Measurements from ENCODE around the gene FBN2. TPM values are rescaled to one million over a fixed set of nuclear protein-coding genes. Genes with fewer than 3 reads are reported as not detected.
"Not testable (repeated sequence)": the region's sequence is repeated elsewhere in the genome, so short reads cannot be mapped to it uniquely, and the experiment has no call there.

Gene FBN2
- total RNA-seq, 1 experiment from 2014 or later = 0.34 TPM

GRCh38 chr5:128457147-128457915 lies 80.7 kb downstream of the FBN2 start:
- in situ Hi-C loops (cut with HindIII; ENCODE audit: low pct_unique_long_range_greater_than_20kb, low sequenced_read_pairs); DNase-seq (ENCODE audit: low read depth, low spot score): not testable (repeated sequence)

GRCh38 chr5:128455841-128456361 lies 82.1 kb downstream of the FBN2 start:
- DNase-seq (ENCODE audit: low read depth, low spot score) = no peak
- in situ Hi-C loops (cut with HindIII; ENCODE audit: low pct_unique_long_range_greater_than_20kb, low sequenced_read_pairs) = no loop called here

GRCh38 chr5:128453121-128453520 lies 84.9 kb downstream of the FBN2 start:
- in situ Hi-C loops (cut with HindIII; ENCODE audit: low pct_unique_long_range_greater_than_20kb, low sequenced_read_pairs) = no loop called here

GRCh38 chr5:128447224-128447623 lies 90.8 kb downstream of the FBN2 start:
- DNase-seq (ENCODE audit: low read depth, low spot score); in situ Hi-C loops (cut with HindIII; ENCODE audit: low pct_unique_long_range_greater_than_20kb, low sequenced_read_pairs): not testable (repeated sequence)

More at GRCh38 chr5:128453121-128453520, 84.9 kb downstream of the FBN2 start:
- DNase-seq (ENCODE audit: low read depth, low spot score) = no peak

GRCh38 chr5:128441941-128442350 lies 96.1 kb downstream of the FBN2 start:
- peak; percentile 37 for DNase-seq (ENCODE audit: low read depth, low spot score)
- in situ Hi-C loops (cut with HindIII; ENCODE audit: low pct_unique_long_range_greater_than_20kb, low sequenced_read_pairs) = no loop called here

GRCh38 chr5:128441165-128441564 lies 96.9 kb downstream of the FBN2 start:
- in situ Hi-C loops (cut with HindIII; ENCODE audit: low pct_unique_long_range_greater_than_20kb, low sequenced_read_pairs) = no loop called here
- no peak for DNase-seq (ENCODE audit: low read depth, low spot score)

GRCh38 chr5:128436749-128437188 lies 101.3 kb downstream of the FBN2 start:
- peak; percentile 49 for DNase-seq (ENCODE audit: low read depth, low spot score)
- in situ Hi-C loops (cut with HindIII; ENCODE audit: low pct_unique_long_range_greater_than_20kb, low sequenced_read_pairs) = no loop called here

- in situ Hi-C loops (cut with HindIII; ENCODE audit: low pct_unique_long_range_greater_than_20kb, low sequenced_read_pairs) = no loop called here
- no peak for DNase-seq (ENCODE audit: low read depth, low spot score)
Measured at GRCh38 chr5:128435861-128436260, 102.2 kb downstream of the FBN2 start.

- DNase-seq (ENCODE audit: low read depth, low spot score) = no peak
- in situ Hi-C loops (cut with HindIII; ENCODE audit: low pct_unique_long_range_greater_than_20kb, low sequenced_read_pairs) = no loop called here
Measured at GRCh38 chr5:128434993-128435392, 103.1 kb downstream of the FBN2 start.

- DNase-seq (ENCODE audit: low read depth, low spot score) = no peak
- in situ Hi-C loops (cut with HindIII; ENCODE audit: low pct_unique_long_range_greater_than_20kb, low sequenced_read_pairs) = no loop called here
Measured at GRCh38 chr5:128432913-128433440, 105.1 kb downstream of the FBN2 start.

GRCh38 chr5:128427921-128428320 lies 110.1 kb downstream of the FBN2 start:
- no peak for DNase-seq (ENCODE audit: low read depth, low spot score)
- in situ Hi-C loops (cut with HindIII; ENCODE audit: low pct_unique_long_range_greater_than_20kb, low sequenced_read_pairs) = no loop called here

- no peak for DNase-seq (ENCODE audit: low read depth, low spot score)
- in situ Hi-C loops (cut with HindIII; ENCODE audit: low pct_unique_long_range_greater_than_20kb, low sequenced_read_pairs) = no loop called here
Measured at GRCh38 chr5:128426090-128426534, 111.9 kb downstream of the FBN2 start.

GRCh38 chr5:128424646-128425045 lies 113.4 kb downstream of the FBN2 start:
- DNase-seq (ENCODE audit: low read depth, low spot score) = no peak
- in situ Hi-C loops (cut with HindIII; ENCODE audit: low pct_unique_long_range_greater_than_20kb, low sequenced_read_pairs) = no loop called here

GRCh38 chr5:128422612-128423011 lies 115.4 kb downstream of the FBN2 start:
- in situ Hi-C loops (cut with HindIII; ENCODE audit: low pct_unique_long_range_greater_than_20kb, low sequenced_read_pairs) = no loop called here

GRCh38 chr5:128414469-128414868 lies 123.6 kb downstream of the FBN2 start:
- in situ Hi-C loops (cut with HindIII; ENCODE audit: low pct_unique_long_range_greater_than_20kb, low sequenced_read_pairs) = no loop called here

More at GRCh38 chr5:128422612-128423011, 115.4 kb downstream of the FBN2 start:
- DNase-seq (ENCODE audit: low read depth, low spot score) = no peak

GRCh38 chr5:128413356-128413755 lies 124.7 kb downstream of the FBN2 start:
- no peak for DNase-seq (ENCODE audit: low read depth, low spot score)
- in situ Hi-C loops (cut with HindIII; ENCODE audit: low pct_unique_long_range_greater_than_20kb, low sequenced_read_pairs) = no loop called here

More at GRCh38 chr5:128414469-128414868, 123.6 kb downstream of the FBN2 start:
- no peak for DNase-seq (ENCODE audit: low read depth, low spot score)

- peak; percentile 31 for DNase-seq (ENCODE audit: low read depth, low spot score)
- in situ Hi-C loops (cut with HindIII; ENCODE audit: low pct_unique_long_range_greater_than_20kb, low sequenced_read_pairs) = no loop called here
Measured at GRCh38 chr5:128412145-128412930, 125.7 kb downstream of the FBN2 start.

GRCh38 chr5:128409166-128409800 lies 128.8 kb downstream of the FBN2 start:
- in situ Hi-C loops (cut with HindIII; ENCODE audit: low pct_unique_long_range_greater_than_20kb, low sequenced_read_pairs) = no loop called here
- no peak for DNase-seq (ENCODE audit: low read depth, low spot score)
